ENCODE measurements around the gene POLR3C. TPM values are rescaled to one million over a fixed set of nuclear protein-coding genes. Genes with fewer than 3 reads are reported as not detected.

The POLR3C gene
- total and polyA plus RNA-seq, 11 donors, result 5.9 to 22.4 (median 15.1) TPM

DNA sequence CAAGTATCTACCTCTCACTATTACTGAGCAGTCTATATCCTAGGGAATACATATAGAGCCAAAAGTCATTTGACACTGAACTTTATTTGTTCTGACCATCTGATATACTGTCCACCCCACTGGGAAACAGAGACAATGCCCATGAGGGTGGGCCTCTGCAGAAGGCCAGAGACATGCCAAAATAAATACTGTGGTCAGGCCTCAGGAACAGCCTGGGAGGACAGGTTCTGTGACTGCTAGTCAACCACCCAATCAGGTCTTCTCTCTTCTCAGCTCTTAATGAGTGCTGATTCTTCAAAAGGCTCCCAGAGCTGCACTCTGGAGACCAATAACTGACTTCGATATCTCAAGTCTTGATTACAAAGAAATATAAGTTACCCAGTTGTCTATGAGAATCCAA, 67.1 kb downstream of the POLR3C start:
- no peak for DNase-seq
- 36 to 61% (median 40%) methylated on average over 1 of the region's 1 CpG for WGBS, 4 donors
- Histone ChIP-seq H3K9me3 (no peaks in the 10 kb centered on the region), H3K27ac (peak overlapping the region; percentile 77 to 91 (median 83)), H3K4me3 (no peak overlapping the region), H3K4me1 (peaks cover 3 to 34% (median 28%) of the 10 kb centered on the region in 12 donors), H3K27me3 (no peaks in the 10 kb centered on the region), H3K36me3 (no peaks in the 10 kb centered on the region)
- TF ChIP-seq, protein P1, sequence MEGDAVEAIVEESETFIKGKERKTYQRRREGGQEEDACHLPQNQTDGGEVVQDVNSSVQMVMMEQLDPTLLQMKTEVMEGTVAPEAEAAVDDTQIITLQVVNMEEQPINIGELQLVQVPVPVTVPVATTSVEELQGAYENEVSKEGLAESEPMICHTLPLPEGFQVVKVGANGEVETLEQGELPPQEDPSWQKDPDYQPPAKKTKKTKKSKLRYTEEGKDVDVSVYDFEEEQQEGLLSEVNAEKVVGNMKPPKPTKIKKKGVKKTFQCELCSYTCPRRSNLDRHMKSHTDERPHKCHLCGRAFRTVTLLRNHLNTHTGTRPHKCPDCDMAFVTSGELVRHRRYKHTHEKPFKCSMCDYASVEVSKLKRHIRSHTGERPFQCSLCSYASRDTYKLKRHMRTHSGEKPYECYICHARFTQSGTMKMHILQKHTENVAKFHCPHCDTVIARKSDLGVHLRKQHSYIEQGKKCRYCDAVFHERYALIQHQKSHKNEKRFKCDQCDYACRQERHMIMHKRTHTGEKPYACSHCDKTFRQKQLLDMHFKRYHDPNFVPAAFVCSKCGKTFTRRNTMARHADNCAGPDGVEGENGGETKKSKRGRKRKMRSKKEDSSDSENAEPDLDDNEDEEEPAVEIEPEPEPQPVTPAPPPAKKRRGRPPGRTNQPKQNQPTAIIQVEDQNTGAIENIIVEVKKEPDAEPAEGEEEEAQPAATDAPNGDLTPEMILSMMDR (IDR thresholded peaks at IDR 0.05), result no peak
- no peak for TF ChIP-seq POLR2A (IDR thresholded peaks at IDR 0.05)
- intact Hi-C loops (cut with DNase I), result loop anchor here in 8 of 10 donors (2.0 to 10.0 kb wide), 5 partner anchors 20 to 124 kb away; partner anchors contain the start of gene ITGA10 (in 2 of the 8)
- peak; percentile 2 to 7 (median 4) for ATAC-seq

DNA sequence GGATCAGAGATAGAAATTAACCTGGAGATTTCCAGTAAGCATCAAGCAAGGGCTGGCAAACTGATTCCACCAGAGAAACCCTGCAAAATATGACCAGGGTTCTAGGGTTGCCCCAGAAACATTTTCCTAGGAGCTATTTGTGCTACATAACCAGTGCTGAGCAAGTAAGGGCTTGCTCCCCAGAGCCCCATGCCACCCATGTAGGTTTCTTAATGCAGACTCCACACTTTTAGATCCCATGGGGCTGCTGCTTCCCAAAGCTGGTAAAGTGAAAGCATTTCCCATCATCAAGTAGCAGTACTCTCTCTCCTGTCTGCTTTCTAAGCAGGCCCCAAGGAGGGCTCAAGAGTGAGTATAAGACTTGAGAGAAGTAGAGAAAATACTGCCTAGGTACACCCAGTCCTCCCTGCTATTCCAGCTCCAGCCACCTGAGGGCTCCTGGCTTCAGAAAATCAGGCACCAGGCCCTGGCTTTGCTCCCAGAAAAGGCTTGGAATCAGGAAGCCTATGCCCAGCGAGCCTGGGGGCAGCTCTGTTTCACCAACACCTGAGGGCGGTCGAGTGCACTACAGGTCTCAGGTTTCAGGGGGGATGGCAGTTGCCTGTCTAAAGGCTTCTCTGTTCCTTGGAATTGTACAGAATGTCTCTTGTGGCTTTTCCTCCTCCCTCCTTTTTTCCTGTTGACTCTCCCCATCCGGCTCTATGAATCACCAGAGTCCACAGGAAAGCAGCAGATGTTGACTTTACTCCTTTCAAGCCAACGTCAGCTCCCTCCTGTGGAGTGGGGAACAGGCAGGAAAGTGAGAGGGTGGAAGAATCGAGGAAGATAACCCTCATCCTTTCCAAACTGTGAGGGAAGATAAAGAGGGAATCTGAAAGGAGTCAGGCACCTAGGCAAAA, 67.8 kb downstream of the POLR3C start:
- no peaks in the 10 kb centered on the region for H3K27me3 ChIP-seq
- peak overlapping the region in 9 of 12 donors; percentile 1 to 35 (median 10) for H3K4me3 ChIP-seq
- H3K4me1 ChIP-seq, result peaks cover 3 to 29% (median 26%) of the 10 kb centered on the region in 12 donors
- DNase-seq (peak; percentile 89 to 95 (median 93)), ATAC-seq (peak; percentile 87 to 95 (median 94))
- WGBS, 4 donors, result 0 to 3% (median 2%) methylated on average over 6 of the region's 6 CpGs
- H3K9me3 ChIP-seq, result no peaks in the 10 kb centered on the region
- H3K27ac ChIP-seq, result peak overlapping the region; percentile 77 to 91 (median 83)
- TF ChIP-seq, protein P1 (IDR thresholded peaks at IDR 0.05), result peak; percentile 85 to 98 (median 94)
- TF ChIP-seq POLR2A (IDR thresholded peaks at IDR 0.05), result no peak
- H3K36me3 ChIP-seq, result no peaks in the 10 kb centered on the region
- intact Hi-C loops (cut with DNase I), result loop anchor here in 9 of 10 donors (1.0 to 10.0 kb wide), 7 partner anchors 17 to 123 kb away; partner anchors contain the start of gene ITGA10 (in 4 of the 9)

DNA sequence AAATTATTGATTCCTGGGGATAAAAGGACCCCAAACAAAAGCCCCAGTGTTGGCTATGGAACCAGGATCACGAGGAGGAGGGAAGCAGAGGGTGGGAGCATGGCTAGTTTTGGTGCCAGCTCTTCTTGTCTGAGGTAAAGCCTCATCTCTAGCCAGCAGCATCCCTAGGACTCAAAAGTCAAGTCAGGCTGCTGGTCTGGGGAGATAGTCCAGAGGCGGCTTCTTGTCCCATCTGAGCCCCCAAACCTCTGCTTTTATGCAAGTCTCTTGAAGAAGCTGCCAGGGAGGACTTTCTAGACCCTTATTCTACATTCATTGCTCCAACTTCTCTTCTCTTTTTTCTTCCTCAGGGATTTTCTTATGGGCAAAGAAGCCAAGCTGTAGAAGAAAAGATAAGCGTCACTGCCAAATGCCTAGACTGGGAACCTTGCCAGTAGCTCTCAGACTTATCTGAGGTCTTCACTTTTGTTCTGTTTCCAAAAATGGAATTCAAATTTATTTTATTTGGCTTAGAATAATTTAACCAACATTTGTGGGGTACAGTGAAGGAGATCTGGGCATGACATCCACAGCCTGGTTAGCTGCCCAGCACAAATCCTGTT, 68.6 kb downstream of the POLR3C start:
- WGBS, 4 donors, result 32 to 41% (median 38%) methylated on average over 3 of the region's 3 CpGs
- Histone ChIP-seq H3K4me1 (peaks cover 3 to 29% (median 23%) of the 10 kb centered on the region in 12 donors), H3K27ac (peak overlapping the region; percentile 77 to 91 (median 83)), H3K36me3 (no peaks in the 10 kb centered on the region), H3K27me3 (no peaks in the 10 kb centered on the region), H3K9me3 (no peaks in the 10 kb centered on the region), H3K4me3 (peak overlapping the region in 2 of 12 donors; percentile 1 to 13)
- TF ChIP-seq POLR2A (IDR thresholded peaks at IDR 0.05), result no peak
- TF ChIP-seq, protein P1 (IDR thresholded peaks at IDR 0.05), result no peak
- DNase-seq (no peak), ATAC-seq (peak in 3 of 4 donors; percentile 15 to 17 (median 16))
- intact Hi-C loops (cut with DNase I), result loop anchor here in 9 of 10 donors (1.0 to 10.0 kb wide), 7 partner anchors 16 to 122 kb away; partner anchors contain the start of gene ITGA10 (in 2 of the 9)

Measured in heart left ventricle (tissue), 16 donors.